ENCODE results near the gene TNFAIP8L3.

Gene TNFAIP8L3

DNA sequence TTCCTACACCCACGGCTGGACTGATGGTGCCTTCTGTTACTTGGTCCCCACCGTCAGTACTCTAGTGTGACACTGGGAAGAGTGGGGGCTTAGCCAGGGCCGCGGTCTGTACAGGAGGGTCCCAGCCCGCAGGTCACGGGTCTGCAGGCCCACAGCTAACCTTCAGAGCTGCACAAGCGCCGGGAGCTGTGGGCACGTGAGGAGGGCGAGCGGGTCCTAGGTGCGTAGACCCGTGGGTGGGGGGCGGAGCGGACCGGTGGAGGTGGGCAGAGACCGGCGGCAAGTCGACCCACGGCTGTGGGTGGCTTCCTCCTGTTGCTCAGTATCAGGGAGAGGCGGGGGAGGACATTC lies 1.2 kb downstream of the TNFAIP8L3 start:
- TF ChIP-seq ZNF8 (CRISPR knock-in tag; IDR thresholded peaks at IDR 0.05) (no peak), TOX (CRISPR knock-in tag; IDR thresholded peaks at IDR 0.05; ENCODE audit: borderline replicate concordance) (no peak), ZNF565 (CRISPR knock-in tag; conservative IDR thresholded peaks at IDR 0.05; ENCODE audit: low read depth) (no peak), PPARA (CRISPR knock-in tag; IDR thresholded peaks at IDR 0.05; ENCODE audit: borderline replicate concordance) (no peak), ZC3H10 (CRISPR knock-in tag; IDR thresholded peaks at IDR 0.05) (no peak), CSDC2 (CRISPR knock-in tag; IDR thresholded peaks at IDR 0.05) (no peak), GLIS3 (CRISPR knock-in tag; IDR thresholded peaks at IDR 0.05) (no peak)
- TF ChIP-seq, protein P1, sequence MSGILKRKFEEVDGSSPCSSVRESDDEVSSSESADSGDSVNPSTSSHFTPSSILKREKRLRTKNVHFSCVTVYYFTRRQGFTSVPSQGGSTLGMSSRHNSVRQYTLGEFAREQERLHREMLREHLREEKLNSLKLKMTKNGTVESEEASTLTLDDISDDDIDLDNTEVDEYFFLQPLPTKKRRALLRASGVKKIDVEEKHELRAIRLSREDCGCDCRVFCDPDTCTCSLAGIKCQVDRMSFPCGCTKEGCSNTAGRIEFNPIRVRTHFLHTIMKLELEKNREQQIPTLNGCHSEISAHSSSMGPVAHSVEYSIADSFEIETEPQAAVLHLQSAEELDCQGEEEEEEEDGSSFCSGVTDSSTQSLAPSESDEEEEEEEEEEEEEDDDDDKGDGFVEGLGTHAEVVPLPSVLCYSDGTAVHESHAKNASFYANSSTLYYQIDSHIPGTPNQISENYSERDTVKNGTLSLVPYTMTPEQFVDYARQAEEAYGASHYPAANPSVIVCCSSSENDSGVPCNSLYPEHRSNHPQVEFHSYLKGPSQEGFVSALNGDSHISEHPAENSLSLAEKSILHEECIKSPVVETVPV (CRISPR knock-in tag; IDR thresholded peaks at IDR 0.05), result no peak
- TF ChIP-seq, protein P2, sequence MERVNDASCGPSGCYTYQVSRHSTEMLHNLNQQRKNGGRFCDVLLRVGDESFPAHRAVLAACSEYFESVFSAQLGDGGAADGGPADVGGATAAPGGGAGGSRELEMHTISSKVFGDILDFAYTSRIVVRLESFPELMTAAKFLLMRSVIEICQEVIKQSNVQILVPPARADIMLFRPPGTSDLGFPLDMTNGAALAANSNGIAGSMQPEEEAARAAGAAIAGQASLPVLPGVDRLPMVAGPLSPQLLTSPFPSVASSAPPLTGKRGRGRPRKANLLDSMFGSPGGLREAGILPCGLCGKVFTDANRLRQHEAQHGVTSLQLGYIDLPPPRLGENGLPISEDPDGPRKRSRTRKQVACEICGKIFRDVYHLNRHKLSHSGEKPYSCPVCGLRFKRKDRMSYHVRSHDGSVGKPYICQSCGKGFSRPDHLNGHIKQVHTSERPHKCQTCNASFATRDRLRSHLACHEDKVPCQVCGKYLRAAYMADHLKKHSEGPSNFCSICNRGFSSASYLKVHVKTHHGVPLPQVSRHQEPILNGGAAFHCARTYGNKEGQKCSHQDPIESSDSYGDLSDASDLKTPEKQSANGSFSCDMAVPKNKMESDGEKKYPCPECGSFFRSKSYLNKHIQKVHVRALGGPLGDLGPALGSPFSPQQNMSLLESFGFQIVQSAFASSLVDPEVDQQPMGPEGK (CRISPR knock-in tag; IDR thresholded peaks at IDR 0.05; ENCODE audit: borderline replicate concordance), result no peak
- TF ChIP-seq, protein P3, sequence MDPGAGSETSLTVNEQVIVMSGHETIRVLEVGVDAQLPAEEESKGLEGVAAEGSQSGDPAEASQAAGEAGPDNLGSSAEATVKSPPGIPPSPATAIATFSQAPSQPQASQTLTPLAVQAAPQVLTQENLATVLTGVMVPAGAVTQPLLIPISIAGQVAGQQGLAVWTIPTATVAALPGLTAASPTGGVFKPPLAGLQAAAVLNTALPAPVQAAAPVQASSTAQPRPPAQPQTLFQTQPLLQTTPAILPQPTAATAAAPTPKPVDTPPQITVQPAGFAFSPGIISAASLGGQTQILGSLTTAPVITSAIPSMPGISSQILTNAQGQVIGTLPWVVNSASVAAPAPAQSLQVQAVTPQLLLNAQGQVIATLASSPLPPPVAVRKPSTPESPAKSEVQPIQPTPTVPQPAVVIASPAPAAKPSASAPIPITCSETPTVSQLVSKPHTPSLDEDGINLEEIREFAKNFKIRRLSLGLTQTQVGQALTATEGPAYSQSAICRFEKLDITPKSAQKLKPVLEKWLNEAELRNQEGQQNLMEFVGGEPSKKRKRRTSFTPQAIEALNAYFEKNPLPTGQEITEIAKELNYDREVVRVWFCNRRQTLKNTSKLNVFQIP (CRISPR knock-in tag; IDR thresholded peaks at IDR 0.05; ENCODE audit: borderline replicate concordance, low read depth), result no peak
- TF ChIP-seq, protein P4, sequence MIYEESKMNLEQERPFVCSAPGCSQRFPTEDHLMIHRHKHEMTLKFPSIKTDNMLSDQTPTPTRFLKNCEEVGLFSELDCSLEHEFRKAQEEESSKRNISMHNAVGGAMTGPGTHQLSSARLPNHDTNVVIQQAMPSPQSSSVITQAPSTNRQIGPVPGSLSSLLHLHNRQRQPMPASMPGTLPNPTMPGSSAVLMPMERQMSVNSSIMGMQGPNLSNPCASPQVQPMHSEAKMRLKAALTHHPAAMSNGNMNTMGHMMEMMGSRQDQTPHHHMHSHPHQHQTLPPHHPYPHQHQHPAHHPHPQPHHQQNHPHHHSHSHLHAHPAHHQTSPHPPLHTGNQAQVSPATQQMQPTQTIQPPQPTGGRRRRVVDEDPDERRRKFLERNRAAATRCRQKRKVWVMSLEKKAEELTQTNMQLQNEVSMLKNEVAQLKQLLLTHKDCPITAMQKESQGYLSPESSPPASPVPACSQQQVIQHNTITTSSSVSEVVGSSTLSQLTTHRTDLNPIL (CRISPR knock-in tag; IDR thresholded peaks at IDR 0.05; ENCODE audit: low read depth), result no peak
- TF ChIP-seq, protein P5, sequence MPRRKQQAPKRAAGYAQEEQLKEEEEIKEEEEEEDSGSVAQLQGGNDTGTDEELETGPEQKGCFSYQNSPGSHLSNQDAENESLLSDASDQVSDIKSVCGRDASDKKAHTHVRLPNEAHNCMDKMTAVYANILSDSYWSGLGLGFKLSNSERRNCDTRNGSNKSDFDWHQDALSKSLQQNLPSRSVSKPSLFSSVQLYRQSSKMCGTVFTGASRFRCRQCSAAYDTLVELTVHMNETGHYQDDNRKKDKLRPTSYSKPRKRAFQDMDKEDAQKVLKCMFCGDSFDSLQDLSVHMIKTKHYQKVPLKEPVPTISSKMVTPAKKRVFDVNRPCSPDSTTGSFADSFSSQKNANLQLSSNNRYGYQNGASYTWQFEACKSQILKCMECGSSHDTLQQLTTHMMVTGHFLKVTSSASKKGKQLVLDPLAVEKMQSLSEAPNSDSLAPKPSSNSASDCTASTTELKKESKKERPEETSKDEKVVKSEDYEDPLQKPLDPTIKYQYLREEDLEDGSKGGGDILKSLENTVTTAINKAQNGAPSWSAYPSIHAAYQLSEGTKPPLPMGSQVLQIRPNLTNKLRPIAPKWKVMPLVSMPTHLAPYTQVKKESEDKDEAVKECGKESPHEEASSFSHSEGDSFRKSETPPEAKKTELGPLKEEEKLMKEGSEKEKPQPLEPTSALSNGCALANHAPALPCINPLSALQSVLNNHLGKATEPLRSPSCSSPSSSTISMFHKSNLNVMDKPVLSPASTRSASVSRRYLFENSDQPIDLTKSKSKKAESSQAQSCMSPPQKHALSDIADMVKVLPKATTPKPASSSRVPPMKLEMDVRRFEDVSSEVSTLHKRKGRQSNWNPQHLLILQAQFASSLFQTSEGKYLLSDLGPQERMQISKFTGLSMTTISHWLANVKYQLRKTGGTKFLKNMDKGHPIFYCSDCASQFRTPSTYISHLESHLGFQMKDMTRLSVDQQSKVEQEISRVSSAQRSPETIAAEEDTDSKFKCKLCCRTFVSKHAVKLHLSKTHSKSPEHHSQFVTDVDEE (CRISPR knock-in tag; IDR thresholded peaks at IDR 0.05), result no peak

DNA sequence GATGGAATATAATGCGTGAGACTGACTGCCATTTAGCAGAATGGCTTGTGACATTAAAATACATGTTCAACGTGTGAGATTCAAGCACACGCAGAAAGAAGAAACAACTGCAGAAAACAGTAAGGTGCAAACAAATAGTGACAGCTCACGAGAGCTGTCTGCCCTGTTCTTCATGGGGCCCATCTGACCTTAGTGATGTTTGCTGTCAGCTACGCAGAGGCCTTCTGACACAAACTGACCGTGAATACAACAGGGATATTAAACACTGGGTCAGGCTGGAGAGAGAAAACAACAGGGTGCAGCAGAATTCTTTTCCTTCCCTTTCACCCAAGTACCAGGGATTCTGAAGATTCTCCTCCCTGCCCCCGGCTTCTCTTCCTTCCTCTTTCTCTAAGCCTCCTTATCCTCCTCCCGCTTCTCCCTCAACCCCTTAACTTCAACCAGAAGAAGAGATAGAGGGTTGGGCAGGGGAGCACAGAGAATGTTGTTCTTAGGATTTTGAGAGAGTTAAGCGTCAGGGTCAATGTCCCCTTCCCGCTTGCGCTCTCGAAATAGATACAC lies 2.1 kb downstream of the TNFAIP8L3 start:
- no peak for ATAC-seq
- TF ChIP-seq, protein P1 (CRISPR knock-in tag; IDR thresholded peaks at IDR 0.05), result no peak
- TF ChIP-seq ARNTL (CRISPR knock-in tag; IDR thresholded peaks at IDR 0.05; ENCODE audit: borderline replicate concordance, low read depth) (no peak), OSR1 (CRISPR knock-in tag; IDR thresholded peaks at IDR 0.05) (no peak), CSDC2 (CRISPR knock-in tag; IDR thresholded peaks at IDR 0.05) (no peak), SNAI2 (CRISPR knock-in tag; IDR thresholded peaks at IDR 0.05) (no peak), BACH2 (CRISPR knock-in tag; IDR thresholded peaks at IDR 0.05; ENCODE audit: borderline replicate concordance) (no peak)
- TF ChIP-seq, protein P3 (CRISPR knock-in tag; IDR thresholded peaks at IDR 0.05; ENCODE audit: borderline replicate concordance, low read depth), result no peak

More for the DNA sequence above, 1.2 kb downstream of the TNFAIP8L3 start:
- ATAC-seq, result no peak; the same call in 2 of the 3 replicates

Measured in SK-N-SH treated with all-trans-retinoic acid at 6 μM for 48 hours (cell line).